Measurements from ENCODE around the gene PLEK. TPM values are rescaled to one million over a fixed set of nuclear protein-coding genes. Genes with fewer than 3 reads are reported as not detected.
"Not testable (repeated sequence)": the region's sequence is repeated elsewhere in the genome, so short reads cannot be mapped to it uniquely, and the experiment has no call there.

PLEK gene
- total RNA-seq, 1 experiment from 2014 or later: not detected

GRCh38 chr2:68396093-68396492, 31.0 kb downstream of the PLEK start:
- no peak for DNase-seq
- no peak overlapping the region for H2AFZ ChIP-seq
- CTCF ChIA-PET: no interaction called here

GRCh38 chr2:68397704-68398263, 32.7 kb downstream of the PLEK start:
- BruUV-seq (replicated peaks); H3K4me3 ChIP-seq; CTCF ChIA-PET; H3K36me3 ChIP-seq (ENCODE audit: low read depth); H3K9me3 ChIP-seq (ENCODE audit: insufficient read depth, low read depth); H3K4me2 ChIP-seq; H4K20me1 ChIP-seq (ENCODE audit: insufficient read depth); H3K79me2 ChIP-seq (ENCODE audit: low read depth); H3K4me1 ChIP-seq (replicated peaks; ENCODE audit: insufficient read depth); DNase-seq; H2AFZ ChIP-seq; POLR2A ChIA-PET (ENCODE audit: unreplicated experiment); H3F3A ChIP-seq (ENCODE audit: insufficient read depth, low read depth); H3K27ac ChIP-seq; intact Hi-C loops (cut with micrococcal nuclease; ENCODE audit: unreplicated experiment); H3K9me2 ChIP-seq (ENCODE audit: insufficient read depth): not testable (repeated sequence)
- H3K27me3 ChIP-seq (ENCODE audit: insufficient read depth, low read depth): peaks cover 29% of the 10 kb centered on the region

More at GRCh38 chr2:68396093-68396492, 31.0 kb downstream of the PLEK start:
- Histone ChIP-seq H3K4me2 (no peak overlapping the region), H3K9me3 (ENCODE audit: insufficient read depth, low read depth) (no peaks in the 10 kb centered on the region), H4K20me1 (ENCODE audit: insufficient read depth) (no peaks in the 10 kb centered on the region), H3F3A (ENCODE audit: insufficient read depth, low read depth) (no peaks in the 10 kb centered on the region), H3K79me2 (ENCODE audit: low read depth) (no peaks in the 10 kb centered on the region), H3K4me1 (replicated peaks; ENCODE audit: insufficient read depth) (no peaks in the 10 kb centered on the region), H3K27ac (no peak overlapping the region), H3K9me2 (ENCODE audit: insufficient read depth) (no peaks in the 10 kb centered on the region), H3K27me3 (ENCODE audit: insufficient read depth, low read depth) (peaks cover 38% of the 10 kb centered on the region), H3K4me3 (no peak overlapping the region), H3K36me3 (ENCODE audit: low read depth) (no peaks in the 10 kb centered on the region)
- no peak for TF ChIP-seq CTCF (conservative IDR thresholded peaks at IDR 0.05)
- TF ChIP-seq EZH2 (IDR thresholded peaks at IDR 0.05; ENCODE audit: low read depth): no peak
- POLR2A ChIA-PET (ENCODE audit: unreplicated experiment): no interaction called here
- intact Hi-C loops (cut with micrococcal nuclease; ENCODE audit: unreplicated experiment): no loop called here
- no TSS peak for BruUV-seq (replicated peaks)

- Histone ChIP-seq H3K9me2 (ENCODE audit: insufficient read depth) (no peaks in the 10 kb centered on the region), H4K20me1 (ENCODE audit: insufficient read depth) (no peaks in the 10 kb centered on the region), H3K27ac (no peak overlapping the region), H3K79me2 (ENCODE audit: low read depth) (no peaks in the 10 kb centered on the region), H3K27me3 (ENCODE audit: insufficient read depth, low read depth) (peaks cover 57% of the 10 kb centered on the region), H3K4me3 (no peak overlapping the region), H3K36me3 (ENCODE audit: low read depth) (no peaks in the 10 kb centered on the region), H3F3A (ENCODE audit: insufficient read depth, low read depth) (no peaks in the 10 kb centered on the region), H3K9me3 (ENCODE audit: insufficient read depth, low read depth) (no peaks in the 10 kb centered on the region), H3K4me2 (no peak overlapping the region), H2AFZ (no peak overlapping the region), H3K4me1 (replicated peaks; ENCODE audit: insufficient read depth) (no peaks in the 10 kb centered on the region)
- no TSS peak for BruUV-seq (replicated peaks)
- intact Hi-C loops (cut with micrococcal nuclease; ENCODE audit: unreplicated experiment): no loop called here
- TF ChIP-seq EZH2 (IDR thresholded peaks at IDR 0.05; ENCODE audit: low read depth): no peak
- TF ChIP-seq CTCF (conservative IDR thresholded peaks at IDR 0.05): no peak
- ChIA-PET CTCF (no interaction called here), POLR2A (ENCODE audit: unreplicated experiment) (no interaction called here)
- DNase-seq: no peak
Measured at GRCh38 chr2:68403199-68403644, 38.1 kb downstream of the PLEK start.

GRCh38 chr2:68404164-68404563, 39.1 kb downstream of the PLEK start:
- CTCF ChIA-PET: no interaction called here
- intact Hi-C loops (cut with micrococcal nuclease; ENCODE audit: unreplicated experiment): no loop called here
- H3K79me2 ChIP-seq (ENCODE audit: low read depth): no peaks in the 10 kb centered on the region
- no peaks in the 10 kb centered on the region for H4K20me1 ChIP-seq (ENCODE audit: insufficient read depth)
- DNase-seq: no peak
- POLR2A ChIA-PET (ENCODE audit: unreplicated experiment): no interaction called here
- peaks cover 56% of the 10 kb centered on the region for H3K27me3 ChIP-seq (ENCODE audit: insufficient read depth, low read depth)
- H3K9me2 ChIP-seq (ENCODE audit: insufficient read depth): no peaks in the 10 kb centered on the region
- H3F3A ChIP-seq (ENCODE audit: insufficient read depth, low read depth): no peaks in the 10 kb centered on the region
- no peaks in the 10 kb centered on the region for H3K4me1 ChIP-seq (replicated peaks; ENCODE audit: insufficient read depth)
- H3K4me2 ChIP-seq: no peak overlapping the region
- no peak overlapping the region for H3K4me3 ChIP-seq
- no peaks in the 10 kb centered on the region for H3K36me3 ChIP-seq (ENCODE audit: low read depth)
- H2AFZ ChIP-seq: no peak overlapping the region
- H3K9me3 ChIP-seq (ENCODE audit: insufficient read depth, low read depth): no peaks in the 10 kb centered on the region
- H3K27ac ChIP-seq: no peak overlapping the region
- TF ChIP-seq EZH2 (IDR thresholded peaks at IDR 0.05; ENCODE audit: low read depth): no peak
- TF ChIP-seq CTCF (conservative IDR thresholded peaks at IDR 0.05): no peak
- BruUV-seq (replicated peaks): no TSS peak
